ENCODE results near the gene RPLP2. TPM values are rescaled to one million over a fixed set of nuclear protein-coding genes. Genes with fewer than 3 reads are reported as not detected.

RPLP2 gene
- total RNA-seq, 1 donor: 220 TPM

DNA sequence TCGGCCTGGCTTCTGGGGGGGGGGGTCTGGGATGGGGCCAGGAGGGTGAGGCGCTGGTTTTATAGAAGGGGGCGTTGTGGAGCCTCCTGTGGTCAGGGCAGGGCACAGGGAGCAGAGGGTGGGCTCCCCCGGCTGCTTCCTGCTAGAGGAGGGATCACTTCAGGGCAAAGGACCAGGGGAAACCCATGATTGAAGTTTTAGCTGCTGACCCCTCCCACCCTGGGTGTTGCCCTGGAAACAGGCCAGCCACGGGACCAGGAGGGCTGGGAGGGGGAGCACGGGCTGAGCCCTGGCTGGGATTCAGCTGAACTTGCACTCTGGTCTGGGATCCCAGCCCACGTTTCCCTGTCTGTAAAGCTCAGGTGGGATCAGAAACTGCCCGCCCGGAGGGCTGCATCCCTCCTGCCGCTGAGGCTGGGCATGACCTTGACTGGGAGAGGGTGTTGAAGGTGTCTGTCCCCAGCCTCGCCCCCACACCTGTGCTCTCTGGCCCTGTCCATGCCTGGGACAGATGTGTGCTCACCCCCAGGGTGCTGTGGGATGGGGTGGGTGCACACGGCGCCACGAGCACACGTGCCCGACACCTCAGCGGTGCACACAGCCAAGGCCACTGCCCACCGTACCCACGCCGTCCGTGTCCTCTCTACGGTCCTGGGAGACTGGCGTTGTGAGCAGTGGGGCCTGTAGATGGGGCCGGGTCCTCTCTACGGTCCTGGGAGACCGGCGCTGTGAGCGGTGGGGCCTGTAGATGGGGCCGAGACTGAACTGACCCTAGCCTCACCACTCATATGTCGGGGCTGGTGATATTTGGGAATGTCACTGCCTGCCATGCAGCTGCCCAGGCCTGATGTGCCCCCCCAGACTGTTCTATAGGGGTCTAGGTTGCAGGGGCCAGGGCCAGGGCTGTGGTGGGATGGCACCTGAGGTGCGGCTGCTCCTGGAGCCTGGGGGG is 35.2 kb downstream of the RPLP2 start:
- peak overlapping the region; percentile 86 for H3K4me3 ChIP-seq (ENCODE audit: low read depth, low read length)
- DNase-seq (ENCODE audit: low read depth): peak; percentile 97
- TF ChIP-seq, protein P1, sequence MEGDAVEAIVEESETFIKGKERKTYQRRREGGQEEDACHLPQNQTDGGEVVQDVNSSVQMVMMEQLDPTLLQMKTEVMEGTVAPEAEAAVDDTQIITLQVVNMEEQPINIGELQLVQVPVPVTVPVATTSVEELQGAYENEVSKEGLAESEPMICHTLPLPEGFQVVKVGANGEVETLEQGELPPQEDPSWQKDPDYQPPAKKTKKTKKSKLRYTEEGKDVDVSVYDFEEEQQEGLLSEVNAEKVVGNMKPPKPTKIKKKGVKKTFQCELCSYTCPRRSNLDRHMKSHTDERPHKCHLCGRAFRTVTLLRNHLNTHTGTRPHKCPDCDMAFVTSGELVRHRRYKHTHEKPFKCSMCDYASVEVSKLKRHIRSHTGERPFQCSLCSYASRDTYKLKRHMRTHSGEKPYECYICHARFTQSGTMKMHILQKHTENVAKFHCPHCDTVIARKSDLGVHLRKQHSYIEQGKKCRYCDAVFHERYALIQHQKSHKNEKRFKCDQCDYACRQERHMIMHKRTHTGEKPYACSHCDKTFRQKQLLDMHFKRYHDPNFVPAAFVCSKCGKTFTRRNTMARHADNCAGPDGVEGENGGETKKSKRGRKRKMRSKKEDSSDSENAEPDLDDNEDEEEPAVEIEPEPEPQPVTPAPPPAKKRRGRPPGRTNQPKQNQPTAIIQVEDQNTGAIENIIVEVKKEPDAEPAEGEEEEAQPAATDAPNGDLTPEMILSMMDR (IDR thresholded peaks at IDR 0.05; ENCODE audit: insufficient read depth, low read depth, low read length): no peak

GRCh38 chr11:845872-846495 is 36.2 kb downstream of the RPLP2 start:
- no peak for DNase-seq (ENCODE audit: low read depth)
- TF ChIP-seq, protein P1 (IDR thresholded peaks at IDR 0.05; ENCODE audit: insufficient read depth, low read depth, low read length): no peak
- H3K4me3 ChIP-seq (ENCODE audit: low read depth, low read length): peak overlapping the region; percentile 86

DNA sequence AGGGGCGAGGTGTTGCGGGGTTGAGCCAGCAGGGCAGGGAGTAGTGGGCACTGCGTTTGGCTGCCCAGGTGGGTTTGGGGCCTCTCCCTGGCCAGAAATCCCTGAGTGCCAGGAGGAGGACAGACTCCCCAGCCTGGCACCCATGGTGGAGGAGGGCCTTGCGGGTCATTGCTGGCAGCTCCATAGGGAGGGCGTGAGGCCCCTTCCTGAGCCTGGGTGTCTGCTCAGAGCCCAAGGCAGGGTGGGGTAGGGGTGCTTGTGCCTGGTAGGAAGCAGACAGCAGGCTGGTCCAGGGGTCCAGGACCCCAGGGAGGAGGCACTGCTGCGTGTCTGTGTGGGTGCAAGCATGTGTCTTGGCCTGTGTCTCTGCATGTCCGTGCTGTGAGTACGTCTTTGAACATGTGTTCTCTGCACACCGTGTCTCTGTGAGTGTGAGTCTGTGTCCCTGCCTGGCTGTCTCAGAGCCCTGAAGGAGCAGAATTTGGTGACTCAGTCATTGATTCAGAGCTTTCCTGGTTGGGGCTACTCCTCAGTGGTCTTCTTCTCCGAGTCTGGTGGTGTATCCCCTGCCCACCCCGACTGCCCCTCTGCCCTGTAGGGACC is 36.8 kb downstream of the RPLP2 start:
- H3K4me3 ChIP-seq (ENCODE audit: low read depth, low read length): no peak overlapping the region
- no peak for DNase-seq (ENCODE audit: low read depth)
- TF ChIP-seq, protein P1 (IDR thresholded peaks at IDR 0.05; ENCODE audit: insufficient read depth, low read depth, low read length): no peak

- TF ChIP-seq, protein P1 (IDR thresholded peaks at IDR 0.05; ENCODE audit: insufficient read depth, low read depth, low read length): no peak
- no peak overlapping the region for H3K4me3 ChIP-seq (ENCODE audit: low read depth, low read length)
- no peak for DNase-seq (ENCODE audit: low read depth)
Observed at GRCh38 chr11:847876-848275, 38.1 kb downstream of the RPLP2 start.

- H3K4me3 ChIP-seq (ENCODE audit: low read depth, low read length): no peak overlapping the region
- peak; percentile 40 for DNase-seq (ENCODE audit: low read depth)
Observed at GRCh38 chr11:848380-848931, 38.7 kb downstream of the RPLP2 start.

More at GRCh38 chr11:848380-848931, 38.7 kb downstream of the RPLP2 start:
- TF ChIP-seq, protein P1 (IDR thresholded peaks at IDR 0.05; ENCODE audit: insufficient read depth, low read depth, low read length): peak; percentile 89

All from fibroblast of villous mesenchyme (primary cell).